HepG2 (cell line): ENCODE measurements around the gene RNH1. TPM values are rescaled to one million over a fixed set of nuclear protein-coding genes. Genes with fewer than 3 reads are reported as not detected.

Source experiments
- GLI4 ChIP-seq: sonication (generic); formaldehyde crosslinking; IDR thresholded peaks from 2 replicates; pipeline ENCODE4 v1.5.1; 2020; ENCODE audit warnings: missing genetic modification reagents, mild to moderate bottlenecking, moderate library complexity, borderline replicate concordance
- HOXA7 ChIP-seq: sonication (generic); formaldehyde crosslinking; IDR thresholded peaks from 2 replicates; pipeline ENCODE4 v1.8.1; 2022; ENCODE audit warnings: mild to moderate bottlenecking, missing genetic modification reagents, moderate library complexity
- ISL2 ChIP-seq: sonication (generic); formaldehyde crosslinking; IDR thresholded peaks from 2 replicates; pipeline ENCODE4 v1.5.0; 2020; ENCODE audit warnings: missing genetic modification reagents
- JARID2 ChIP-seq: sonication (generic); formaldehyde crosslinking; IDR thresholded peaks from 2 replicates; pipeline ENCODE4 v1.8.1; 2023; ENCODE audit warnings: missing genetic modification reagents, inconsistent platforms; ENCODE audit not compliant: insufficient replicate concordance
- LCORL ChIP-seq, 2 experiments: fragments of 450-650 bp in 1 of 2; sonication (generic) in 1 of 2; formaldehyde crosslinking in 1 of 2; IDR thresholded peaks; 2 replicates each; pipeline versions ENCODE4 v1.5.0 to v1.6.1; 2017 to 2020; ENCODE audit warnings: antibody characterized with exemption in 1 of 2, missing genetic modification reagents in 1 of 2
- MAFK ChIP-seq, 2 experiments: IDR thresholded peaks in 1 of 2; conservative IDR thresholded peaks in 1 of 2; 2 replicates each; pipeline ENCODE4 v1.6.1; 2011; ENCODE audit warnings: improper control_type of control experiment in 2 of 2, low read length in 2 of 2
- MBNL3 ChIP-seq: fragments of 250-450 bp; sonication (Bioruptor Pico); conservative IDR thresholded peaks from 2 replicates; pipeline ENCODE4 v1.8.0; 2022; ENCODE audit warnings: mild to moderate bottlenecking, inconsistent platforms
- NR1H2 ChIP-seq: sonication (generic); formaldehyde crosslinking; IDR thresholded peaks from 2 replicates; pipeline ENCODE4 v1.8.1; 2022; ENCODE audit warnings: low read depth, missing genetic modification reagents, borderline replicate concordance
- NR2C2 ChIP-seq: sonication (generic); formaldehyde crosslinking; IDR thresholded peaks from 2 replicates; pipeline ENCODE4 v1.4.0; 2020; ENCODE audit warnings: missing genetic modification reagents, mild to moderate bottlenecking, moderate library complexity, borderline replicate concordance
- NR2F2 ChIP-seq: IDR thresholded peaks from 2 replicates; pipeline ENCODE4 v1.6.1; 2012; ENCODE audit warnings: low read depth, inconsistent platforms, borderline replicate concordance
- PAF1 ChIP-seq: IDR thresholded peaks from 2 replicates; pipeline ENCODE4 v1.6.1; 2016; ENCODE audit warnings: missing genetic modification reagents, missing compliant biosample characterization
- PHF20 ChIP-seq: sonication (generic); formaldehyde crosslinking; IDR thresholded peaks from 2 replicates; pipeline ENCODE4 v1.5.0; 2020; ENCODE audit warnings: mild to moderate bottlenecking, missing genetic modification reagents
- RXRA ChIP-seq: sonication (generic); formaldehyde crosslinking; IDR thresholded peaks from 2 replicates; pipeline ENCODE4 v1.5.1; 2020; ENCODE audit warnings: missing genetic modification reagents
- SKI ChIP-seq: fragments of 450-650 bp; IDR thresholded peaks from one replicate; pipeline ENCODE4 v1.6.1; 2018; ENCODE audit warnings: mild to moderate bottlenecking; ENCODE audit not compliant: partially characterized antibody
- SNAPC2 ChIP-seq: sonication (generic); formaldehyde crosslinking; IDR thresholded peaks from 2 replicates; pipeline ENCODE4 v1.8.1; 2022; ENCODE audit warnings: mild to moderate bottlenecking, missing genetic modification reagents
- SNRNP70 ChIP-seq: fragments of 200-400 bp; formaldehyde crosslinking; IDR thresholded peaks from 2 replicates; pipeline ENCODE4 v1.6.1; 2017; ENCODE audit warnings: mild to moderate bottlenecking, low read depth, low read length, moderate library complexity
- SP2 ChIP-seq: sonication (generic); formaldehyde crosslinking; IDR thresholded peaks from 2 replicates; pipeline ENCODE4 v1.5.1; 2020; ENCODE audit warnings: mild to moderate bottlenecking, missing genetic modification reagents
- ZC3H4 ChIP-seq: sonication (generic); formaldehyde crosslinking; IDR thresholded peaks from 2 replicates; pipeline ENCODE4 v1.4.0; 2020; ENCODE audit warnings: missing genetic modification reagents, borderline replicate concordance
- ZNF557 ChIP-seq: sonication (generic); formaldehyde crosslinking; IDR thresholded peaks from 2 replicates; pipeline ENCODE4 v1.4.0; 2020; ENCODE audit warnings: missing genetic modification reagents
- ZSCAN20 ChIP-seq: sonication (generic); formaldehyde crosslinking; IDR thresholded peaks from 2 replicates; pipeline ENCODE4 v1.4.0; 2020; ENCODE audit warnings: missing genetic modification reagents, mild to moderate bottlenecking, borderline replicate concordance
- polyA plus RNA-seq, 8 experiments: library from polyadenylated mRNA; depleted of rRNA in 3 of 8; stranded (reverse) in 7 of 8; unstranded in 1 of 8; fragments of >200 nt; fragmentation: Illumina TruSeq in 4 of 8; extraction: Trizol in 4 of 8; gene quantifications; 2 replicates each; pipeline versions ENCODE4 v1.2.1 to v1.2.3, GENCODE V29; 2011 to 2016; ENCODE audit warnings: low read depth in 4 of 8, missing spikeins in 1 of 8, mixed read lengths in 1 of 8; ENCODE audit not compliant: insufficient read depth in 1 of 8
- total RNA-seq, 5 experiments: library from RNA; depleted of rRNA; stranded (reverse); fragments of >200 nt; fragmentation: Illumina TruSeq; extraction: Trizol; gene quantifications; 2 replicates each; pipeline ENCODE4 v1.2.3, GENCODE V29; 2016; ENCODE audit warnings: low read depth in 1 of 5
- TF ChIP-seq, protein P1 (sequence below): IDR thresholded peaks from 2 replicates; pipeline ENCODE4 v1.6.1; 2016; ENCODE audit warnings: control low read depth
- TF ChIP-seq, protein P2 (sequence below): IDR thresholded peaks from 2 replicates; pipeline ENCODE4 v1.6.1; 2012; ENCODE audit warnings: low read depth, low read length, improper control_type of control experiment
- TF ChIP-seq, protein P3 (sequence below): sonication (generic); formaldehyde crosslinking; IDR thresholded peaks from 2 replicates; pipeline ENCODE4 v1.5.1; 2020; ENCODE audit warnings: missing genetic modification reagents, mild to moderate bottlenecking, borderline replicate concordance
- TF ChIP-seq, protein P4 (sequence below): sonication (generic); formaldehyde crosslinking; IDR thresholded peaks from 2 replicates; pipeline ENCODE4 v1.4.0; 2020; ENCODE audit warnings: missing genetic modification reagents, borderline replicate concordance

Gene RNH1
- total and polyA plus RNA-seq, 2 of the 13 experiments (the other 11 are each of a cell fraction or from before 2014, with no cell fraction given) = 36.0 to 74.1 TPM

DNA sequence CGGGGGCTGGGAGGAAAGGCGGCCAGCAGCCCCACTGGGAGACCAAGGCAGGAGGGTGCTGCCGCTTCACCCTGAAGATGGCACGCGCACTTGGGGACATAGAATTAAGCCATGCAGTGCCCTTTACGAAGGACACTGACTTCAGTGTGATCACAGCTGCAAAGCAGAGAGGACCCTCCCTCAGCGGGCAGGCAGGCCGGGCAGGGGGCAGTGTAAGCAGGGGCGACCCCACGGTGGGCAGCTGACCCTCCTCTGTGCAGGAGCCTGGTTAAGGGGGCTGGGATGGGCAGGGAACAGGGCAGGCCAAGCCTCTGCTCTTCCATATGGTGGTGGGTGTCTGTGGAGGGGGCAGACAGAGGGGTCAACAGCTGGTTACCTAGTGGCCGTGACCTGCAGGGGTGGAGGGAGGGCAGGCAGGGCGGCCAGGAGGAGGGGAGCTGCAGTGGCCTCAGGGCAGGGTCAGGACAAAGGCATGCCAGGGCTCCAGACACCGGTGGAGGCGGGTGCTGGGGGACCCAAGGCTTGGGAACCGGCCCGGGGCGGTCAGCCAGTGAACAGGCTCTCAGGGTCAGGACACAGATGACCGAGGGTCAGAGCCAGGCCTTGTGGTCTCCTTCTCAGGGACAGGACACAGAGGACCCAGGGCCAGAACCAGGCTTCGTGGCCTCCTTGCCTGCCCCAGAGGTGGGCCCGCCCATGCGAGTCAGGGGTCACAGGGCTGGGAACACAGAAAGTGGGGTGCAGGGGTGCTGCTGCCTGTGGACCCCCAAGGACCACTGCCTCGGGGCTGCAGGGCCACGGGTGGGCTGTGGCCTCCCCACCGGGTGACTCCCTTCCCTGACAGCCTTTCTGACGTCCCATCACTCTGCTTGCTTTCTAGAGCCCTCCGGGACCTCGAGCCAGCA lies 46.3 kb upstream of the RNH1 start (continued):
- TF ChIP-seq, protein P1, sequence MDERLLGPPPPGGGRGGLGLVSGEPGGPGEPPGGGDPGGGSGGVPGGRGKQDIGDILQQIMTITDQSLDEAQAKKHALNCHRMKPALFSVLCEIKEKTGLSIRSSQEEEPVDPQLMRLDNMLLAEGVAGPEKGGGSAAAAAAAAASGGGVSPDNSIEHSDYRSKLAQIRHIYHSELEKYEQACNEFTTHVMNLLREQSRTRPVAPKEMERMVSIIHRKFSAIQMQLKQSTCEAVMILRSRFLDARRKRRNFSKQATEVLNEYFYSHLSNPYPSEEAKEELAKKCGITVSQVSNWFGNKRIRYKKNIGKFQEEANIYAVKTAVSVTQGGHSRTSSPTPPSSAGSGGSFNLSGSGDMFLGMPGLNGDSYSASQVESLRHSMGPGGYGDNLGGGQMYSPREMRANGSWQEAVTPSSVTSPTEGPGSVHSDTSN = no peak
- TF ChIP-seq NR1H2 (CRISPR knock-in tag) (no peak), NR2C2 (CRISPR knock-in tag) (peak; percentile 60), NR2F2 (0 out of 2 replicates have a peak, but pooled peaks have one; percentile 15), HOXA7 (no peak), ZSCAN20 (CRISPR knock-in tag) (no peak), PAF1 (CRISPR knock-in tag) (no peak), MBNL3 (CRISPR knock-in tag) (no peak), SNRNP70 (no peak), GLI4 (no peak), LCORL (IDR thresholded peaks at IDR 0.05) (no peak), LCORL (CRISPR knock-in tag; IDR thresholded peaks at IDR 0.05) (peak; percentile 36; the same call in 1 of the 2 replicates), RXRA (peak; percentile 68; the same call in 1 of the 2 replicates), ISL2 (no peak), JARID2 (no peak), ZNF557 (CRISPR knock-in tag) (no peak), SP2 (no peak), ZC3H4 (CRISPR knock-in tag) (no peak), SNAPC2 (CRISPR knock-in tag) (no peak), MAFK (conservative IDR thresholded peaks at IDR 0.05 in 1 of 2, IDR thresholded peaks at IDR 0.05 in 1 of 2; ENCODE audit: low read length in 2 of 2) (no peak), SKI (no peak), PHF20 (no peak)
- TF ChIP-seq, protein P2, sequence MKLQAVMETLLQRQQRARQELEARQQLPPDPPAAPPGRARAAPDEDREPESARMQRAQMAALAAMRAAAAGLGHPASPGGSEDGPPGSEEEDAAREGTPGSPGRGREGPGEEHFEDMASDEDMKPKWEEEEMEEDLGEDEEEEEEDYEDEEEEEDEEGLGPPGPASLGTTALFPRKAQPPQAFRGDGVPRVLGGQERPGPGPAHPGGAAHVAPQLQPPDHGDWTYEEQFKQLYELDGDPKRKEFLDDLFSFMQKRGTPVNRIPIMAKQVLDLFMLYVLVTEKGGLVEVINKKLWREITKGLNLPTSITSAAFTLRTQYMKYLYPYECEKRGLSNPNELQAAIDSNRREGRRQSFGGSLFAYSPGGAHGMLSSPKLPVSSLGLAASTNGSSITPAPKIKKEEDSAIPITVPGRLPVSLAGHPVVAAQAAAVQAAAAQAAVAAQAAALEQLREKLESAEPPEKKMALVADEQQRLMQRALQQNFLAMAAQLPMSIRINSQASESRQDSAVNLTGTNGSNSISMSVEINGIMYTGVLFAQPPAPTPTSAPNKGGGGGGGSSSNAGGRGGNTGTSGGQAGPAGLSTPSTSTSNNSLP = no peak
- TF ChIP-seq, protein P3, sequence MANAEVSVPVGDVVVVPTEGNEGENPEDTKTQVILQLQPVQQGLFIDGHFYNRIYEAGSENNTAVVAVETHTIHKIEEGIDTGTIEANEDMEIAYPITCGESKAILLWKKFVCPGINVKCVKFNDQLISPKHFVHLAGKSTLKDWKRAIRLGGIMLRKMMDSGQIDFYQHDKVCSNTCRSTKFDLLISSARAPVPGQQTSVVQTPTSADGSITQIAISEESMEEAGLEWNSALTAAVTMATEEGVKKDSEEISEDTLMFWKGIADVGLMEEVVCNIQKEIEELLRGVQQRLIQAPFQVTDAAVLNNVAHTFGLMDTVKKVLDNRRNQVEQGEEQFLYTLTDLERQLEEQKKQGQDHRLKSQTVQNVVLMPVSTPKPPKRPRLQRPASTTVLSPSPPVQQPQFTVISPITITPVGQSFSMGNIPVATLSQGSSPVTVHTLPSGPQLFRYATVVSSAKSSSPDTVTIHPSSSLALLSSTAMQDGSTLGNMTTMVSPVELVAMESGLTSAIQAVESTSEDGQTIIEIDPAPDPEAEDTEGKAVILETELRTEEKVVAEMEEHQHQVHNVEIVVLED = no peak
- TF ChIP-seq, protein P4, sequence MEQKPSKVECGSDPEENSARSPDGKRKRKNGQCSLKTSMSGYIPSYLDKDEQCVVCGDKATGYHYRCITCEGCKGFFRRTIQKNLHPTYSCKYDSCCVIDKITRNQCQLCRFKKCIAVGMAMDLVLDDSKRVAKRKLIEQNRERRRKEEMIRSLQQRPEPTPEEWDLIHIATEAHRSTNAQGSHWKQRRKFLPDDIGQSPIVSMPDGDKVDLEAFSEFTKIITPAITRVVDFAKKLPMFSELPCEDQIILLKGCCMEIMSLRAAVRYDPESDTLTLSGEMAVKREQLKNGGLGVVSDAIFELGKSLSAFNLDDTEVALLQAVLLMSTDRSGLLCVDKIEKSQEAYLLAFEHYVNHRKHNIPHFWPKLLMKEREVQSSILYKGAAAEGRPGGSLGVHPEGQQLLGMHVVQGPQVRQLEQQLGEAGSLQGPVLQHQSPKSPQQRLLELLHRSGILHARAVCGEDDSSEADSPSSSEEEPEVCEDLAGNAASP (CRISPR knock-in tag) = peak; percentile 21; the same call in 1 of the 2 replicates
